GM12878 (cell line): ENCODE measurements around the gene PACS2. TPM values are rescaled to one million over a fixed set of nuclear protein-coding genes. Genes with fewer than 3 reads are reported as not detected.

Experiments
- ATAC-seq: fragments of 200-7000 bp; cut with Tn5 transposase; 3 replicates; pipeline ENCODE4 v1.9.1; 2020; ENCODE audit warnings: mild to moderate bottlenecking, moderate library complexity
- BruUV-seq: library from RNA; stranded (reverse); fragments of 400-500 nt; replicated peaks from 2 replicates; lab custom pipeline; 2021; lab: Mats Ljungman, UMichigan
- CTCF ChIA-PET: fragments of 300-600 bp; sonication (Branson Sonifier 250); formaldehyde crosslinking; extraction: SDS; loops from one replicate; lab custom pipeline; 2021; ENCODE audit warnings: inconsistent platforms; lab: Yijun Ruan, JAX
- POLR2A ChIA-PET: fragments of 350-600 bp; formaldehyde crosslinking; extraction: SDS; loops from one replicate; lab custom pipeline; 2021; ENCODE audit warnings: inconsistent platforms; lab: Charles Lee
- RAD21 ChIA-PET: fragments of 300-600 bp; sonication (Branson Sonifier 250); formaldehyde crosslinking; loops from one replicate; lab custom pipeline; 2023; ENCODE audit warnings: antibody characterized with exemption; ENCODE audit not compliant: unreplicated experiment; lab: Charles Lee
- SMC1A ChIA-PET: fragments of 300-600 bp; sonication (Branson Sonifier 250); formaldehyde crosslinking; loops from one replicate; lab custom pipeline; 2023; ENCODE audit not compliant: unreplicated experiment, uncharacterized antibody; lab: Charles Lee
- DNase-seq: peaks from one replicate; pipeline ENCODE4 v3.0.0-alpha.2; 2011; ENCODE audit warnings: low read depth, low spot score
- FAIRE-seq: peaks from 3 replicates; lab custom pipeline; 2011; peaks lifted over from hg19 to GRCh38; lab: Jason Lieb, UNC
- H2AFZ ChIP-seq: 2 replicates; pipeline ENCODE4 v1.6.0; 2011; ENCODE audit warnings: low read depth, low read length, control low read depth; ENCODE audit not compliant: control insufficient read depth
- H3K27ac ChIP-seq: 2 replicates; pipeline ENCODE4 v1.5.1; 2011; ENCODE audit warnings: control low read depth; ENCODE audit not compliant: control insufficient read depth, insufficient read depth
- H3K27me3 ChIP-seq, 2 experiments: replicated peaks in 1 of 2; 2 replicates each; pipeline versions ENCODE4 v1.6.0 to v1.6.1; 2011; ENCODE audit warnings: low read length in 1 of 2; ENCODE audit not compliant: control insufficient read depth in 2 of 2, insufficient read depth in 2 of 2
- H3K36me3 ChIP-seq, 2 experiments: 2 replicates each; pipeline ENCODE4 v1.5.1; 2011; ENCODE audit warnings: low read length in 1 of 2; ENCODE audit not compliant: control insufficient read depth in 2 of 2, insufficient read depth in 2 of 2
- H3K4me1 ChIP-seq: 2 replicates; pipeline ENCODE4 v1.6.1; 2011; ENCODE audit warnings: mild to moderate bottlenecking, low read length, moderate library complexity, mixed read lengths; ENCODE audit not compliant: control insufficient read depth, insufficient read depth
- H3K4me2 ChIP-seq: 2 replicates; pipeline ENCODE4 v1.6.0; 2011; ENCODE audit warnings: control low read depth; ENCODE audit not compliant: control insufficient read depth, insufficient read depth
- H3K4me3 ChIP-seq: fragments of 200-600 bp; sonication (generic); 2 replicates; pipeline ENCODE4 v1.5.1; 2016
- H3K79me2 ChIP-seq: 2 replicates; pipeline ENCODE4 v1.6.0; 2011; ENCODE audit warnings: low read length; ENCODE audit not compliant: control insufficient read depth, insufficient read depth
- H3K9ac ChIP-seq: 2 replicates; pipeline ENCODE4 v1.8.0; 2011; ENCODE audit warnings: low read length, control low read depth, mixed read lengths; ENCODE audit not compliant: control insufficient read depth, insufficient read depth
- H3K9me3 ChIP-seq: replicated peaks from 3 replicates; pipeline ENCODE4 v1.5.1; 2011; ENCODE audit warnings: mild to moderate bottlenecking, low read length; ENCODE audit not compliant: control insufficient read depth, insufficient read depth
- H4K20me1 ChIP-seq: 2 replicates; pipeline ENCODE4 v1.6.0; 2011; ENCODE audit not compliant: control insufficient read depth, insufficient read depth
- EP300 ChIP-seq, 2 experiments: fragments of 150-350 bp in 1 of 2; IDR thresholded peaks; 2 replicates each; pipeline ENCODE4 v1.6.1; 2011 to 2012; ENCODE audit warnings: low read depth in 2 of 2, low read length in 2 of 2, borderline replicate concordance in 1 of 2, improper control_type of control experiment in 1 of 2, inconsistent platforms in 1 of 2; ENCODE audit not compliant: control insufficient read depth in 1 of 2
- KLF5 ChIP-seq: fragments of 450-650 bp; IDR thresholded peaks from 2 replicates; pipeline ENCODE4 v1.6.1; 2014; ENCODE audit warnings: mild to moderate bottlenecking; ENCODE audit not compliant: partially characterized antibody
- LARP7 ChIP-seq: fragments of 450-650 bp; IDR thresholded peaks from 2 replicates; pipeline ENCODE4 v1.6.1; 2017; ENCODE audit warnings: mild to moderate bottlenecking
- MEF2B ChIP-seq: fragments of 450-650 bp; IDR thresholded peaks from 2 replicates; pipeline ENCODE4 v1.6.1; 2018; ENCODE audit warnings: mild to moderate bottlenecking, moderate library complexity; ENCODE audit not compliant: partially characterized antibody, poor library complexity, severe bottlenecking
- SUZ12 ChIP-seq: fragments of 200-600 bp; sonication (generic); IDR thresholded peaks from one replicate; pipeline ENCODE4 v1.6.1; 2018; ENCODE audit warnings: antibody characterized with exemption, mild to moderate bottlenecking; ENCODE audit not compliant: unreplicated experiment
- YBX1 ChIP-seq: fragments of 450-650 bp; IDR thresholded peaks from 2 replicates; pipeline ENCODE4 v1.6.1; 2016; ENCODE audit warnings: antibody characterized with exemption
- WGBS: methylation state at CpG from one replicate; pipeline ENCODE4 v1.1.6; 2016; ENCODE audit warnings: low lambda C conversion rate; ENCODE audit not compliant: insufficient replicate concordance, insufficient coverage; ENCODE audit errors: missing lambda C conversion rate; 5-methylcytosine and 5-hydroxymethylcytosine counted together
- in situ Hi-C: fragments of 300-500 bp; cut with MboI; formaldehyde crosslinking; loops from 9 replicates; pipeline ENCODE4 v1.14.3; 2018; ENCODE audit warnings: mixed read lengths
- intact Hi-C: fragments of 100-400 bp; cut with micrococcal nuclease; formaldehyde crosslinking; loops from one replicate; pipeline ENCODE4 v1.14.2; 2022; ENCODE audit not compliant: unreplicated experiment
- polyA plus RNA-seq, 11 experiments: library from polyadenylated mRNA; depleted of rRNA in 4 of 11; unstranded in 6 of 11; stranded (reverse) in 5 of 11; fragments of >200 nt; fragmentation: Nextera tagmentation in 4 of 11; fragmentation: Illumina TruSeq in 1 of 11; extraction: Ambion mirVana in 4 of 11; extraction: Trizol in 1 of 11; gene quantifications; 1 replicate in 1 of 11; 2 replicates in 10 of 11; pipeline versions ENCODE4 v1.2.1 to v1.2.3, GENCODE V29; 2011 to 2016; ENCODE audit warnings: inconsistent platforms in 2 of 11, missing spikeins in 2 of 11, low read depth in 1 of 11
- total RNA-seq, 4 experiments: library from RNA; depleted of rRNA in 3 of 4; stranded (reverse); fragments of >200 nt in 3 of 4; fragmentation: Illumina TruSeq in 1 of 4; extraction: Trizol in 1 of 4; gene quantifications; 2 replicates each; pipeline versions ENCODE4 v1.2.1 to v1.2.3, GENCODE V29; 2013 to 2021

Gene PACS2
- total and polyA plus RNA-seq, 10 of the 15 experiments (the other 5 are each of a cell fraction or from before 2014, with no cell fraction given): 0.21 to 37.3 (median 9.4) TPM

- Histone ChIP-seq H3K27ac (no peak overlapping the region), H3K36me3 (no peaks in the 10 kb centered on the region)
- FAIRE-seq: no peak
- no peak for TF ChIP-seq YBX1
- TF ChIP-seq LARP7: no peak
- no peak for TF ChIP-seq EP300 (IDR thresholded peaks at IDR 0.05; ENCODE audit: borderline replicate concordance in 1 of 2, control insufficient read depth in 1 of 2, low read depth in 2 of 2, low read length in 2 of 2)
- TF ChIP-seq MEF2B: no peak
- TF ChIP-seq SUZ12: no peak
- TF ChIP-seq KLF5: no peak
- TF ChIP-seq, all 136 proteins: peak for 0
- Histone ChIP-seq H3K4me1 (0 out of 2 replicates have a peak, but pooled peaks cover 4% of the 10 kb centered on the region), H2AFZ (peak overlapping the region; percentile 82; the same call in 1 of the 2 replicates), H4K20me1 (no peaks in the 10 kb centered on the region), H3K4me2 (peak overlapping the region; percentile 71), H3K9me3 (no peaks in the 10 kb centered on the region), H3K27me3 (peaks cover 3 to 7% of the 10 kb centered on the region in 2 experiments; a peak in 3 of 4 replicates), H3K9ac (no peak overlapping the region; the same call in 1 of the 2 replicates), H3K79me2 (peaks cover 10% of the 10 kb centered on the region), H3K4me3 (peak overlapping the region; percentile 8; the same call in 1 of the 2 replicates)
- intact Hi-C loops (no loop called here), in situ Hi-C loops (no loop called here)
- SMC1A ChIA-PET: no interaction called here
- ATAC-seq (no peak), DNase-seq (no peak)
- RAD21 ChIA-PET: no interaction called here
- CTCF ChIA-PET: interaction anchor here (0.9 to 1.0 kb wide), 3 partner anchors 12 to 74 kb away, joined by 3 to 5 read pairs (median 3); no protein-coding TSS in a partner anchor
- WGBS: 86% methylated on average over 25 of the region's 25 CpGs
- POLR2A ChIA-PET: interaction anchor here (0.7 kb wide), 2 partner anchors 120 to 856 kb away, joined by 3 read pairs; no protein-coding TSS in a partner anchor
- BruUV-seq: no TSS peak
These were observed 101.2 kb downstream of the PACS2 start for GRCh38 chr14:105415481-105416428.
